ENCODE data around the gene CYP4F3. TPM values are rescaled to one million over a fixed set of nuclear protein-coding genes. Genes with fewer than 3 reads are reported as not detected.

Gene CYP4F3
- total RNA-seq, 1 experiment from 2014 or later = not detected

DNA sequence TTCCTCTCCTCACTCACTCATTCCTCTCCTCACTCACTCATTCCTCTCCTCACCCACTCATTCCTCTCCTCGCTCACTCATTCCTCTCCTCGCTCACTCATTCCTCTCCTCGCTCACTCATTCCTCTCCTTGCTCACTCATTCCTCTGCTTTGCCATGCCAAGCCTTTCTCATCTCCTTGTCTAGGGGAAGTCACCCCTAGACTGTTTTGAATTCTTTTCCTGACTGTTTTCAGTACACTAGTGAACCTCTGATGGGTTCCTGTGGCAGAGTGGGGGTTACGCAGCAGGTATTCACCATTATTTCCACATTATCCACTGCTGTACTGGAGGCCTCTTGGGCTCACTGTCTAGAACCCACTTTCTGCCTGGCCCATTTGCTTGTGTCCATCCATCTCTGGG is 24.5 kb upstream of the CYP4F3 start:
- no peak overlapping the region for H3K4me3 Mint-ChIP-seq
- Histone ChIP-seq H3K4ac (ENCODE audit: low read depth, low read length) (no peak overlapping the region), H4K8ac (replicated peaks; ENCODE audit: insufficient read length, low read depth, low read length) (no peak overlapping the region), H3K23ac (ENCODE audit: insufficient read length, low read depth, low read length) (no peak overlapping the region), H3K4me2 (ENCODE audit: insufficient read depth, insufficient read length, low read length) (no peak overlapping the region), H4K5ac (ENCODE audit: insufficient read length, low read depth, low read length) (no peak overlapping the region), H3K18ac (ENCODE audit: insufficient read length, low read depth, low read length) (no peak overlapping the region), H2BK20ac (ENCODE audit: low read depth, low read length, poor library complexity, severe bottlenecking) (no peak overlapping the region), H3K9me3 (ENCODE audit: control insufficient read depth, low read depth, low read length) (peaks cover 90% of the 10 kb centered on the region), H4K91ac (ENCODE audit: insufficient read length, low read depth, low read length) (no peak overlapping the region), H3T11ph (ENCODE audit: low read length) (no peak overlapping the region), H3K56ac (ENCODE audit: insufficient read length, low read depth, low read length) (no peak overlapping the region), H3K23me2 (ENCODE audit: insufficient read length, low read depth, low read length, poor library complexity, severe bottlenecking) (no peaks in the 10 kb centered on the region), H3K27me3 (ENCODE audit: insufficient read depth, low read length) (no peaks in the 10 kb centered on the region), H2AK5ac (ENCODE audit: insufficient read length, low read length) (no peak overlapping the region), H4K20me1 (ENCODE audit: control insufficient read depth, insufficient read depth, insufficient read length) (no peaks in the 10 kb centered on the region), H3K14ac (ENCODE audit: insufficient read depth, low read length) (no peak overlapping the region), H3K79me1 (ENCODE audit: insufficient read depth, low read depth, low read length, poor library complexity, severe bottlenecking) (no peaks in the 10 kb centered on the region), H2BK5ac (ENCODE audit: insufficient read length, low read length) (no peak overlapping the region), H2BK12ac (ENCODE audit: insufficient read length, low read depth, low read length) (no peak overlapping the region), H2BK15ac (ENCODE audit: low read depth, low read length) (no peak overlapping the region), H3K79me2 (ENCODE audit: insufficient read depth, low read length) (no peaks in the 10 kb centered on the region), H2BK120ac (ENCODE audit: low read depth, low read length, poor library complexity, severe bottlenecking) (no peak overlapping the region), H2AFZ (ENCODE audit: low read length) (no peak overlapping the region), H3K27ac (ENCODE audit: insufficient read length, low read depth, low read length) (no peak overlapping the region), H3K4me1 (ENCODE audit: insufficient read depth, low read length) (no peaks in the 10 kb centered on the region), H3K9ac (ENCODE audit: extremely low read depth, insufficient read length, low read length) (no peak overlapping the region)
- H3K27me3 Mint-ChIP-seq (ENCODE audit: low read depth) = peaks cover 3% of the 10 kb centered on the region
- H3K9me3 Mint-ChIP-seq = peaks cover 88 to 98% of the 10 kb centered on the region in 2 experiments
- DNase-seq = no peak
- no peaks in the 10 kb centered on the region for H3K4me1 Mint-ChIP-seq
- H3K27ac Mint-ChIP-seq = no peak overlapping the region
- no CpG with 5 or more reads among the region's 4 CpGs for WGBS (ENCODE audit: extremely low coverage, insufficient read length, low lambda C conversion rate)
- TF ChIP-seq, protein P1, sequence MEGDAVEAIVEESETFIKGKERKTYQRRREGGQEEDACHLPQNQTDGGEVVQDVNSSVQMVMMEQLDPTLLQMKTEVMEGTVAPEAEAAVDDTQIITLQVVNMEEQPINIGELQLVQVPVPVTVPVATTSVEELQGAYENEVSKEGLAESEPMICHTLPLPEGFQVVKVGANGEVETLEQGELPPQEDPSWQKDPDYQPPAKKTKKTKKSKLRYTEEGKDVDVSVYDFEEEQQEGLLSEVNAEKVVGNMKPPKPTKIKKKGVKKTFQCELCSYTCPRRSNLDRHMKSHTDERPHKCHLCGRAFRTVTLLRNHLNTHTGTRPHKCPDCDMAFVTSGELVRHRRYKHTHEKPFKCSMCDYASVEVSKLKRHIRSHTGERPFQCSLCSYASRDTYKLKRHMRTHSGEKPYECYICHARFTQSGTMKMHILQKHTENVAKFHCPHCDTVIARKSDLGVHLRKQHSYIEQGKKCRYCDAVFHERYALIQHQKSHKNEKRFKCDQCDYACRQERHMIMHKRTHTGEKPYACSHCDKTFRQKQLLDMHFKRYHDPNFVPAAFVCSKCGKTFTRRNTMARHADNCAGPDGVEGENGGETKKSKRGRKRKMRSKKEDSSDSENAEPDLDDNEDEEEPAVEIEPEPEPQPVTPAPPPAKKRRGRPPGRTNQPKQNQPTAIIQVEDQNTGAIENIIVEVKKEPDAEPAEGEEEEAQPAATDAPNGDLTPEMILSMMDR (conservative IDR thresholded peaks at IDR 0.05) = no peak
- peaks cover 9 to 45% (median 18%) of the 10 kb centered on the region in 3 experiments; a peak in 6 of 7 replicates for H3K36me3 Mint-ChIP-seq (ENCODE audit: insufficient read depth in 1 of 3, low read depth in 3 of 3)

Measured in H9 (cell line).